Activated CD4-positive, alpha-beta T cell treated with anti-CD3 and anti-CD28 coated beads, Interleukin-2, Interleukin-4, amounts not matched to agents 100 ng/mL and 50 ng/mL, durations not matched to agents 16 hours and 8 hours (primary cell): ENCODE data around the gene PLEKHH2.
A peak's percentile ranks its signal among the peaks of the same experiment; 100 is the strongest.
"Not testable (repeated sequence)": the region's sequence is repeated elsewhere in the genome, so short reads cannot be mapped to it uniquely, and the experiment has no call there.

Experiments
- DNase-seq: peaks from one replicate; pipeline ENCODE4 v3.0.0-alpha.2; 2020; ENCODE audit warnings: low spot score

PLEKHH2 gene

DNA sequence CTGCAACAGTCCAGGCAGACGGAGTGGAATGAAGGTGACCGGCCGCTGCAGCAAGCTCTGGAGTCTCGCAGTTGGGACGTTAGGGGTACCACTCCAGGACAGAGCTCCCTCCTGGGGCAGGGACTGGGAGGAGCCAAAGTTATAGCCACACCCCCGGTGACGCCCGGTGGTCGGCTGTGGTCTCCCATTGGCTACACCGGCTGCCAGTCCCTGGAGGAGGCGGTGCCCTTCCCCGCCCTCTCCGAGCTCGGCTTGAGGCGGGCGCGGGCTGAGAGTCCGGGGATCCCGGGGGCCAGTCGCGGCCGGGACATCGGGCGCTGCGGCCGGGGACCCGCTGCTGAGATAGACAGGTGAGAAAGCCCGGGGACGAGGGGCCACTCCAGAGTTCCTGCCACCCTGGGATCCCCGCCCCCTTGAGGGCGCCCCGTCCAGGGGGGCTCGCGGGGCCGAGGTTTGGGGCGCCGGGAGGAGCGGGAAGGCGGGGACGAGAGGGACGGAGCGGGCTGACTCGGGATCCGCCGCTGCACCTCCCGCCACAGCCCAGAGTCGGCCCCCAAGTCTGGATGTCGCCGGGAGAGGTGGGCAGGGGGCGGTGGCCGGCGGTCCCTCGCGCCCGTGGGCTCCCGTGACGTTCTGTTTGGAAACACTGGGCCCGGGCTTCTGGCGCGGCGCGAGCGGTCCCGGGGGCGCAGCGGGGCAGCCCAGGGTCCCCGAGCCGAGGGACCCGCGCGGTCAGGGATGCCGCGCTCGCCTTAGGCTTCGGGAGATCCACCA is at the start of gene PLEKHH2:
PLEKHH2 (plus strand) TSS at position 231 of the 774 bp plus-strand sequence. CDS start 7,414 bp downstream, outside the sequence.
- peak; percentile 87 for DNase-seq

DNA sequence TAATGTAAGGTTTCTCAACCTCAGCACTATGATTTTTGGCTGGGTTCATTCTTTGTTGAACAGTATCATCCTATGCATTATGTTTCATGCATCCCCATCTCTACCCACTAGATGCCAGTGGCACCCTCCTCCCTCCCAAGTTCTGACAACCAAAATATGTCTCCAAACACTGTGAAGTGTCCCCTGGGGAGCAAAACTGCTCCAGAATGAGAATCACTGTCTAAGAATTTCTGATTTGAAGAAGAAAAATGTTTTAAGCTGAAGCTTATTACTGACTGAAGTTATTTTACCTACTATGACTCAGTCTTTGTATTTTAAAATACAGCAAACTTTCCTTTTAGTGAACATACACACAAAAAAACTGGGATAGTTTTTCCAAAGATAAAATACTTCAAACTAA is 44.6 kb upstream of the PLEKHH2 start:
- DNase-seq: no peak

DNA sequence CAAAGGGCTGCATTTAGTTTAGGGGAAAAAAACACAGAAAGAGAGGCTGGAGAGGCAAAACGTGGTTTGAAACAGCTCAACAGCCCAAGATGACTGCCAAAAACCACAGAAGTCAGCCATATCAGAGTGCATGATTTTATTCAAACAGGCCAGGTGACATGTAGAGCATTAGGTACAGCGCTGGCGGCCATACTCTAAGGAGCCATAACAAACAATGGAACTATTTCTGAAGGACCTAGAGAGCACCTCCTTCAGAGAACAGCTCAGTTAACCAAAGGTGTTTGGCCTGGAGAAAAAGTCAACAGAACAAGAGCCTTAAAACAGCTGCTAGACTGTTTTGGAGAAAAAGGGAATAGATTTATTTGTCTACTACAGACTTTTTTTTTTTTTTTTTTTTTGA is 43.8 kb upstream of the PLEKHH2 start:
- DNase-seq: no peak

DNA sequence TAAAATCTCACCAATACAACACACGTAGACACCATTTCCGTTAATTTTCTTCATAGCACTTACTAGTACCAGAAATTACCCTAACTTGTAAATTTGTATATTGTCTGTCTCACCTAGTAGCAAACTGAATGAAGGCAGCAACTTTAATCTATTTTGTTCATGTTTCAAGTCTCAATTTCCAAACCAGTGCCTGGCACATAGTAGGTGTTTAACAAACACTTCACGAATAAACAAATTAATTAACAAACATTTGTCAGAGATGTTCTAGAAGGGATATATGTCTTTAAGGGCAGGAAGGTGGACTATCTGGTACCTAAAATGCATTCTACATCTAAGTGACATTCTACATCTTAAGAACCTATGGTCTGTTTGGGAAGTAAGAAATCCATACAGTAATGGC is 42.2 kb upstream of the PLEKHH2 start:
- no peak for DNase-seq

DNA sequence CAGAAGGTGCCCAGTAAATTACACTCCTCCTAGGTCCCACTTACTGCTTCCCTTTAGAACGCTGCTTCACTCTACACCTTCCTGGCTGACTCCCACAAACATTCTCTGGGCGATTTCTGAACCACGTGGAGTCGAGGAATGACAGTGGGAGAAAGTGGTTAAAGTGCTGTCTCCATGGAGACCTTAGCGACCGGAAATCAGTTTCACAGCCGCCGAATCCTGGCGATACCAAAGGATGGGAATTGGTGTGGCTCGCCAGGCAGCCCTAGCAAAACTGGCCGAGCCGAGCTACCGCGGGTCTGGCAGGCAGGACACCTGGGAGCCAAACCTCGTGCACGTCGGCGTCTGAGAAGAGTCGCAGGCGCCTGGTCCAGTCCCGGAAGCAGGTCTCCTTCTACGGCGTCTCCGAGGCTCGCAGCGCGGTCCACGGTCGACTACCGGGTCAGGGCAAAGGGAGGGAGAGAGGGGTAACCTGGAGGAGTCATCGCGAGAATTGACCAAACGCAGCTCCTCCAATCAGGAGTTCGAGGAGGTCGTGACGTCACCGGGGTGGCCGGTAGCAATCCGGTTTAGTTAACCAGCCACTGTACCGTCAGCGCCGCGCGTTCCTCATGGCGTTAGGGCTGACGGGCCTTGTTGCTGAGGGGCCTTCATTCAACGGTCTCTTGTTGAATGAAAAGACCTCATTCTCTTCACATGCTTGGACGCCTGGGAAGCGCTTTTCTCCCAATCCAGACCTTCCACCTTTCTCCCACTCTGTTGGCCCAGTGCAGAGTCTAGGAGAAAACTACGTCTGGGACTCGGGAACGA is 41.3 kb upstream of the PLEKHH2 start, which contains the start of gene THADA:
THADA (minus strand) TSS at position 436 of the 810 bp plus-strand sequence. CDS start 3,646 bp downstream, outside the sequence.
- peak; percentile 99 for DNase-seq

DNA sequence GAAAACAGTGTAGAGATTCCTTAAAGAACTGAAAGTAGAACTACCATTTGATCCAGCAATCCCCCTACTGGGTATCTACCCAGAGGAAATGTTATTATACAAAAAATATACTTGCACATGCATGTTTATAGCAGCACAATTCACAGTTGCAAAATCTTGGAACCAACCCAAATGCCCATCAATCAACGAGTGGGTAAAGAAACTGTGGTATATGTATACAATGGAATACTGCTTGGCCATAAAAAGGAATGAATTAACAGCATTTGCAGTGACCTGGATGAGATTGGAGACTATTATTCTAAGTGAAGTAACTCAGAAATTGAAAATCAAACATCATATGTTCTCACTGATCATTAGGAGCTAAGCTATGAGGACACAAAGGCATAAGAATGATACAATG is 36.5 kb upstream of the PLEKHH2 start:
- not testable (repeated sequence) for DNase-seq

DNA sequence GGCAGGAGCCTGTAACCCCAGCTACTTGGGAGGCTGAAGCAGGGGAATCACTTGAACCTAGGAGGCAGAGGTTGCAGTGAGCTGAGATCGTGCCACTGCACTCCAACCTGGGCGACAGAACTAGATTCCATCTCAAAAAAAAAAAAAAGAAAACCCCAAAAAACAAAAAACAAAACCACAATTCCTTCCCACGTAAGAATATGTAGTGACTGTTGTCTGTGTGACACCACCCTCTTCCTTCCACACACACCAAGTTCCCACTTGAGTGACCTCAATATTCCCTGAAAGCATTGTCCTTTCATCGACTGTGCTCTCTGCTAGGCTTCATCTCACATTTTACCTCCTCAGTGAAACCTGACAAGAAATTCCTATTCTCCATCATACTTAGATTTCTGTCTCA is 32.4 kb upstream of the PLEKHH2 start:
- DNase-seq: no peak

DNA sequence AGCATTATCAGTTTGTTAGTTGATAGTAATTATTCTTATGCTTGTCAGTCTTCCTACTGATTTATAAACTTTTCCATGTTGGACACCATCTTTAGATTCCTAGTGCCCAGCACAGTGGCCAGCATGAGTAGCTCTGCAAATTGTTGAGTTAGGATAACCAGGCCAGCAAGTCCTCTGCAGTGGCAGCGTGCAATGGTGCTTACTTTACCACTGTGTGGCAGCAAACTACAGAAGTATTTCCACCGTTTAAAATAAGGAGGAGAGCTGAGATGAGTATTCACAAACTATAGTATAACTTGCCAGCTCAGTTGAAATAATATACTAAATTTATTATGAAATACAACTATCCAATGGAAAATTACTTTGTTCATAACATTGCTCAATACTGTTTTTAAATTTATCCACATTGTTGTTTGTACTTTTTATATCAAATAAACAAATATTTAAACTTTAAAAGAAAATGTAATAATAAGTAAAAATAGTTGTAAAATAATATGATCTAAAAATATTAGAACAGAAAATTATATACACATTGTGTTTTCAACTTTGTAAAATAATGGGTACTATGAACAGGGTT is 31.9 kb upstream of the PLEKHH2 start:
- DNase-seq: peak; percentile 49

DNA sequence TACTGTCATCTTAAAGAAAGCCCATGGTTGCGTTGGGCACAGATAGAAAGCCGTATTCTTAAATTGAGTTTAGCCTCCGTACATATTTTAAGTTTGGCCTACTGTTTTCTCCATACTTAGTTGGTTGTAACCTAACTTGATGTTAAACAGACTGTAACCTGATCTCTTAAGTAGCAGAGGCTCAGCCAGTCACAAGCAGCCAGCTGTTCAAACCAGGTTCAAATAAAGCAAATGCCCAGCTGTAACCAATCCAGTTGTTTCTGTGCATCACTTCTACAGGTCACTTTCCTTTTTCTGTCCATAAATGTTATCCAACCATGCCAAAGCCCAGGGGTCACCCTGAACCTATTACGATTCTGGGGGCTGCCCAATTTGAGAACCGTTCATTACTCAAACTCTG is 31.2 kb upstream of the PLEKHH2 start:
- no peak for DNase-seq

DNA sequence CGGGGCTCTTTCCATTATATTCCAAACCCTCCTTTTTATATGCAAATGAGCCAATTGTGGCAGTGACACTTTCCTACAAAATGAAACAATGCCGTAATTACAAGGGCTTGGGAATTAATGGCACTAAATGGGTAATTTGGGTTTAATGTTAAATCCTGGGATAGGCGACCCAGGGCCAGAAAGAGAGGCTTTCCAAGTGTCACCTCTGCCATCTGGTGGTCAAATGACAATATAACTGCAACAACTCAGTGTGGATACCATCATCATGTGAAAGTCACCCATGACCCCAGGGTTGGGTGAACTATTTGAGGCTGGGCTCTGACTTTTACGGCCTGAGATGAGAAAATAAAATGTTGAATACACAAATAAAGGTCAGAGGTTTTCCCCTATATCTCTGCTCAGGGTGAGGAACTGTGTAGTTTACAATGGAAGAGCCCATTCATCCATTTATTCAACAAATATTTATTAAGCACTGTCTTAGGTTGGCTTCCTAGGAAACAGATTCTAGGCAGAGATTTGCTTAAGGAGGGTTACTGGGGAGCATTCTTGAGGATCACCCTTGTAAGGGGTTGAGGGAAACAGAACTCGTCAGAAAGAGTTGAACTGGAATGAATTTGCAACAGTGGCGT is 27.7 kb upstream of the PLEKHH2 start:
- DNase-seq: peak; percentile 59

DNA sequence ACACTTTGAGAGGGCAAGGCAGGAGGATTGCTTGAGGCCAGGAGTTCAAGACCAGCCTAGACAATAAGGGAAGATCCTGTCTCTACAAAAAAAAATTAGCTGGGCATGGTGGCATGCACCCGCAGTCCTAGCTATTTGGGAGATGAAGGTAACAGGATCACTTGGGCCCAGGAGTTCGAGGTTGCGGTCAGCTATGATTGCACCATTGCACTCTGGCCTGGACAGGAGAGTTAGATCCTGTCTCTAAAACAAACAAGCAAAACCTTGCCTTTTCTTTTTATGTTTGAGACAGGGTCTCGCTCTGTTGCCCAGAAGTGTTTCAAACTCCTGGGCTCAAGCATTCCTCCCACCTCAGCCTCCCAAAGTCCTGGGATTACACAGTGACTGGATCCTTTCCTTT is 26.7 kb upstream of the PLEKHH2 start:
- no peak for DNase-seq

DNA sequence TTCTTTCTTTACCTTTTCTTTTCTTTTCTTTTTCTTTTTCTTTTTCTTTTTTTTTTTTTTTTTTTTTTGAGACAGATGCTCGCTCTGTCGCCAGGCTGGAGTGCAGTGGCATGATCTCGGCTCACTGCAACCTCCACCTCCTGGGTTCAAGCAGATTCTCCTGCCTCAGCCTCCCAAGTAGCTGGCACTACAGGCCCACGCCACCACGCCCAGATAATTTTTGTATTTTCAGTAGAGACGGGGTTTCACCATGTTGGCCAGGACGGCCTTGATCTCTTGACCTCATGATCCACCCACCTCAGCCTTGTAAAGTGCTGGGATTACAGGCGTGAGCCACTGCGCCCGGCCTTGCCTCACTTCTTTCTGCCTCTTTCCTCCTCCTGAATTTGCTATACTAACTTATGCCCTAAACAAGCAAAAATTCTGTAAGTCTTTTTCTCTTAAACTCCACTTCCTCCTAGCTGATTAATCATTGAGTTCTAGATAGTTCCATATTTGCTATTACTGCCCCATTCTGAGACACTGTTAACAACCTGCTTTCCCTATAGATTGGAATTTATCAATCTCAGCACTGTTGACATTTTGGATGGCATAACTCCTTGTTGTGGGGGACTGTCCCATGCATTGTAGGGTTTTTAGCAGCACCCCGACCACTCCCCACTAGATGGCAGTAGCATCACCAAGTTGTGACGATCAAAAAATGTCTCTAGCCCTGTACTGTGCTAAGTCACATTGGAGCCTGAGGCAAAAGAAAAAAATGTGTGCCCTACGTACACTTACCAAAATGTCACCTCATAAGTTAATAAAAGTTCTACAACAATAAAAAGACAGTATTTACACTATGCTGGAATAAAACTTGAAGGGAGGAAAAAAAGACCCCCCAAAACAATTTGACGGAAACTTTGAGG is 24.8 kb upstream of the PLEKHH2 start:
- peak; percentile 82 for DNase-seq

DNA sequence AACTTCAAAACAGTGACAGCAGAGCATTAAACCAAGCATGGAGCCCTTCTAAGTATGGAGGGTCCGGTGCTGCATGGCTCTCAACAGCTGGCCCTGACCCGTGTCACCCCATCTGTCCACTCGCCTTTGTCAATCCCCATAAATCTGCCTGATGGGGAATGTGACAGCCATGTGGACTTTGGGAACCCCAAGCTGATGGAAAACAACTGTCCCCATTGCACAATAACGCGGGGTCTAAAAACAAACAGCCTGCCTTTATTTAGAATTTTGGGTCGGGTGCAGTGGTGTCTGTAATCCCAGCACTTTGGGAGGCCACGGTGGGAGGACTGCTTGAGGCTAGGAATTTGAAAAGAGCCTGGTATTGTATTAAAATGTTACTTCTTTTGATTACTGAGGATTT is 24.1 kb upstream of the PLEKHH2 start:
- no peak for DNase-seq

DNA sequence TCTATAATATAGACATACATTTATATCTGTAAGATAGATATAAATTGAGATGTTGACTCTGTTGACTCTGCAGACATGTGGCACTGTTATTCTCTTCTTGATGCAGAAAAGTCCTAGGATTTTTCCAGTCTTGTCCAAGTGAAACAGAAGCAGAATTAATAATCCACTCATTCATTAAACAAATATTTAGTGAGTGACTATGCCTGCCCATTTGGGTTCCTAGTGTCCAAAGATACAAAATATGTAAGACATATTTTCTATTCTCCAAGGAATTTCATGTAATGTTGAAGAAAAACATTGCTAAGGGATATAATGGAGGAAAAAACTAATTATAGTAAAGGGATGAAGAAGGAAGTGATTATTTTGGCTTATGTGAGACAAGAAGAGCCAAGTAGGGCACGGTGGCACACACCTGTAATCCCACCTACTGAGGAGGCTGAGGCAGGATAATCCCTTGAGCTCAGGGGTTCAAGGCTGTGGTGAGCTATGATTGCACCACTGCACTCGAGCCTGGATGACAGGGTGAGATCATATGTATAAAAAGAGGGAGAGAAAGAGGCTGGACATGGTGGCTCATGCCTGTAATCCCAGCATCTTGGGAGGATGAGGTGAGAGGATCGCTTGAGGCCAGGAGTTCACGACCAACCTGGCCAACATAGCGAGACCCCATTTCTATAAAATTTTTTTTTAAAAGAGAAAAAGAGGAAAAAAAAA is 19.9 kb upstream of the PLEKHH2 start:
- no peak for DNase-seq

DNA sequence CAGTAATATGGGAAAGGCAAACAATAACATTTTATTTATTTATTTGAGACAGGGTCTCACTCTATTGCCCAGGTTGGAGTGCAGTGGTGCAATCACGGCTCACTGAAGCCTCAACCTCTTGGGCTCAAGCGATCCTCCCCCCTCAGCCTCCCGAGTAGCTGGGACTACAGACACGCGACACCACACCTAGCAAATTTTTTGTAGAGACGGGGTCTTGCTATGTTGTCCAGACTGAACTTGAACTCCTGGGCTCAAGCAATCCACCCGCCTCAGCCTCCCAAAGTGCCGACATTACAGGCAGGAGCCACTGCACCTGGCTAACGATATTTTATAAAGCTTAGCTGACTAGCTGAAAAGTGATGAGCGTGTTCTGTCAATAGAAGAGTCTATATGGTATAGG is 17.5 kb upstream of the PLEKHH2 start:
- no peak for DNase-seq

DNA sequence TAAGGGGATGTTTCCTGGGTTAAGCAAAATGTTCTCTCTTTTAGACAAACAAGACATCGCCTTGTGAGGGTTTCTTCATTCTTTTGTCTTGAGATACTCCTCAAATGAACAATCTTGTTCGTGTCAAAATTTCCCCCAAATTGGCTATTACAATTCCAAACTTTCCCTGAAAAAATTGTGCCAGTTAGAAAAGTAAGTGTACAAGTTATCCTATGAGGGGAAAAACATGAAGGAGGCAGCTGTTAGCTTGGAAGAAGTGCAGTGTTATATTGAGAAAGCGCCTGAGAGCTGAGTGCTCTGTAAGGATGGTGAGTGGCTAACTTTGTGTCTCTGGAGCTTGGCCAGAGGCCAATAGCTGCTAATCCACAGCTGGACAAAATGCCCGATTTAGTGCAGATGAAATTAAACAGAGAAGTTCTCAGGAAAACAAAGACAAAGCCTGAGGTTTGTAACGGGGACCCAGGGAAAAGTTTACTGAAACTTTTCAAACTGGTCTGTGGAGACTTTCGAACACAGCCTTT is 14.1 kb upstream of the PLEKHH2 start:
- DNase-seq: no peak

DNA sequence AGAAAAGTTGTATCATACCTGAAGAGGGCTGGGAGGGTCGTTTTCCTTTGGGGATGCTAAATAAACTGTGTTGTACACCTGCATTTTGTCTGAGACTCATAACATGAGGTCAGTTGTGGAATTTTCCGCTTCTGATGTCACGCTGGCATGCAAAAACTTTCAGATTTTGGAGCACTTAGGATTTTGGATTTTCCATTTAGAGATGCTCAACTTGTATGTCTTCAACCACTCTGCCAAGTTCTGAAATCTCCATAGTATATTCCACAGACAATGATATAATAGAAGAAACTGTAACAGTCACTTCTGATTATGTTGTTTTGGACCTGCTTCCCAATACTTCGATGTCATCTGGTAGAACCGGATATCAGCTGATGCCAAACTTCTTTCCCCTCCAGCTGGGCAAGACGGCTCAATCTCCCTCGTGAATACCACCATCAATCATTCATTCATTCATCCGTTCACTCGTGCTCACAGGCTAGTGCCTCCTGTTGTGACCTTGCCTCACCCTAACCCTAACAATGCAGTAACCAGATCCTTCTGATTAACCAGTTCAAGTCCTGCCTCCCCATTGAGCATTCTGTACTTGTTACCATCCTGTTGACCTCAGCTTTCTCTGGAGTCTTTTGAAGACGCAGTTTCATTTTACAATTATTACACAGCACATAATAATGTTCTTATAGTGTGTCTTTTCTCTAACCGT is 5.3 kb upstream of the PLEKHH2 start:
- no peak for DNase-seq

DNA sequence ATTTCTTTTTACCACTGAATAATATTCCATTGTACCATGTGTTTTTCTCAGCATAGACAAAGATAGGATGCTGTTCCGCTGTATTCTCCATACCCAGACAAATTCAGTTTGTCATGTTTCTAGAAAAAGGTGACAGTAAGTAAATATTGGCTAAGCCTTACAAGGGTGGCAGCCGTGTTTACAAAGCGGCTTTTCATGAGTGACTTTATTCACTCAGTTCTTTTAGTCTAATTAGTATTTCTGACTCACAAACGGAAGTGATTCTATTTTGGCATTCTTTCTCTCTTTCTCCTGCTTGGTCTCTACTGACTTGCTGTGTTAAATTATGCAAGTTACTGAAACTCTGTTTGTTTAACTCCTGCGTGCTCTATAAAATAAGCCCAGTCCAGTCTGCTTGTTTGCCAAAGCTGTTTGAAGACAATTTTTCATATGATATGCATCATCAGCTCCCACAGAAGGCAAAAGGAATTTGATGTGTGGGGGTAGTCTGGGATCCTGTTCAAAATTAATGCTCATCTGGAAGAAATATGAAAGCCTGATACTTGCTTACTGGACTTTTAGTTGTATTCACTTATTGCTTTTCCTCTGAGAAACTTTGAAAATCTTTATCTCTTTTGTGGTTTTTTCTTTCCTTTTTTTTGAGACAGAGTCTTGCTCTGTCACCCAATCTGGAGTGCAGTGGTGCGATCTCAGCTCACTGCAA is 2.3 kb upstream of the PLEKHH2 start:
- DNase-seq: no peak

DNA sequence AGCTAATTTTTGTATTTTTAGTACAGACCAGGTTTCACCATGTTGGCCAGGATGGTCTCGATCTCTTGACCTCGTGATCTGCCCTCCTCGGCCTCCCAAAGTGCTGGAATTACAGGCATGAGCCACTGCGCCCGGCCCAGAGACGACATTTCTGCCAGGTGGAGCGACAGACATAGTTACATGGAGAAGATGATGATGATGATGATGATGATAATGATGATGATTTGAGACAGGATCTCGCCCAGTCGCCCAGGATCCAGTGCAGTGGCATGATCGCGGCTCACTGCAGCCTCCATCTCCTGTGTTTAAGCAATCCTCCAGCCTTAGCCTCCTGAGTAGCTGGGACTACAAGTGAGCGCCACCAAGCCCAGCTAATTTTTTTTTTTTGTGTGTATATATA is 907 bp upstream of the PLEKHH2 start:
- not testable (repeated sequence) for DNase-seq
